GM23338 (cell line): ENCODE measurements around the gene DCLK1. TPM values are rescaled to one million over a fixed set of nuclear protein-coding genes. Genes with fewer than 3 reads are reported as not detected.

Experiments used
- ATAC-seq: fragments of 200-7000 bp; cut with Tn5 transposase; 3 replicates; pipeline ENCODE4 v1.9.1; 2020
- DNase-seq: peaks from one replicate; pipeline ENCODE4 v3.0.0-alpha.2; 2015; ENCODE audit warnings: low spot score
- H2AFZ ChIP-seq: fragments of 200-600 bp; sonication (generic); 2 replicates; pipeline ENCODE4 v1.8.0; 2016; ENCODE audit warnings: antibody characterized with exemption, mild to moderate bottlenecking, moderate library complexity
- H3F3A ChIP-seq: fragments of 200-600 bp; sonication (generic); replicated peaks from 2 replicates; pipeline ENCODE4 v1.8.0; 2017; ENCODE audit warnings: antibody characterized with exemption, mixed run types, low read depth
- H3K27ac ChIP-seq: fragments of 200-600 bp; sonication (generic); 2 replicates; pipeline ENCODE4 v1.6.1; 2016; ENCODE audit warnings: low read depth
- H3K27me3 ChIP-seq: fragments of 200-600 bp; sonication (generic); 2 replicates; pipeline ENCODE4 v1.8.0; 2016; ENCODE audit warnings: mild to moderate bottlenecking, mixed run types, moderate library complexity; ENCODE audit not compliant: insufficient read depth
- H3K36me3 ChIP-seq: fragments of 200-600 bp; sonication (generic); 2 replicates; pipeline ENCODE4 v1.8.0; 2016; ENCODE audit warnings: mild to moderate bottlenecking; ENCODE audit not compliant: insufficient read depth
- H3K4me1 ChIP-seq: fragments of 200-600 bp; sonication (generic); 2 replicates; pipeline ENCODE4 v1.8.0; 2016; ENCODE audit warnings: mild to moderate bottlenecking, moderate library complexity; ENCODE audit not compliant: insufficient read depth
- H3K4me2 ChIP-seq: fragments of 200-600 bp; sonication (generic); 2 replicates; pipeline ENCODE4 v1.7.1; 2017; ENCODE audit warnings: mixed run types
- H3K4me3 ChIP-seq: fragments of 200-600 bp; sonication (generic); 2 replicates; pipeline ENCODE4 v1.6.1; 2016; ENCODE audit warnings: mixed run types
- H3K79me2 ChIP-seq: fragments of 200-600 bp; sonication (generic); replicated peaks from 2 replicates; pipeline ENCODE4 v1.8.0; 2017; ENCODE audit warnings: mild to moderate bottlenecking; ENCODE audit not compliant: insufficient read depth
- H3K9me2 ChIP-seq: fragments of 200-600 bp; sonication (generic); 2 replicates; pipeline ENCODE4 v1.8.0; 2017; ENCODE audit not compliant: insufficient read depth
- H4K20me1 ChIP-seq: fragments of 200-600 bp; sonication (generic); replicated peaks from 2 replicates; pipeline ENCODE4 v1.8.0; 2017; ENCODE audit warnings: mild to moderate bottlenecking; ENCODE audit not compliant: insufficient read depth
- H3K27ac Mint-ChIP-seq: 2 replicates; pipeline ENCODE4 v1.8.0; 2020; ENCODE audit warnings: inconsistent platforms, mild to moderate bottlenecking, moderate library complexity, mixed read lengths
- H3K27me3 Mint-ChIP-seq: 3 replicates; pipeline ENCODE4 v1.8.0; 2022; ENCODE audit warnings: low read depth, mild to moderate bottlenecking, moderate library complexity, mixed read lengths, inconsistent platforms; ENCODE audit not compliant: insufficient read depth, poor library complexity
- H3K36me3 Mint-ChIP-seq: 3 replicates; pipeline ENCODE4 v1.8.0; 2021; ENCODE audit warnings: low read depth, mild to moderate bottlenecking, inconsistent platforms, moderate library complexity, mixed read lengths
- H3K4me1 Mint-ChIP-seq: 3 replicates; pipeline ENCODE4 v1.8.0; 2020; ENCODE audit warnings: mild to moderate bottlenecking, inconsistent platforms, mixed read lengths
- H3K4me3 Mint-ChIP-seq: 3 replicates; pipeline ENCODE4 v1.8.0; 2021; ENCODE audit warnings: moderate library complexity, mild to moderate bottlenecking, inconsistent platforms, mixed read lengths
- H3K9me3 Mint-ChIP-seq: 3 replicates; pipeline ENCODE4 v1.8.0; 2020; ENCODE audit warnings: moderate library complexity, mild to moderate bottlenecking, inconsistent platforms, mixed read lengths
- CREB1 ChIP-seq: fragments of 250-450 bp; sonication (Bioruptor Pico); IDR thresholded peaks from 2 replicates; pipeline ENCODE4 v1.5.0; 2020; ENCODE audit warnings: low read depth, mild to moderate bottlenecking, moderate library complexity
- EZH2 ChIP-seq: fragments of 200-600 bp; sonication (generic); IDR thresholded peaks from one replicate; pipeline ENCODE4 v1.8.0; 2017; ENCODE audit warnings: antibody characterized with exemption, mild to moderate bottlenecking, low read depth; ENCODE audit not compliant: unreplicated experiment
- EZH2phosphoT487 ChIP-seq: fragments of 200-600 bp; sonication (generic); IDR thresholded peaks from one replicate; pipeline ENCODE4 v1.8.1; 2018; ENCODE audit warnings: antibody characterized with exemption; ENCODE audit not compliant: unreplicated experiment
- POLR2AphosphoS5 ChIP-seq: IDR thresholded peaks from 2 replicates; pipeline ENCODE4 v1.6.1; 2016; ENCODE audit warnings: antibody characterized with exemption, low read depth
- REST ChIP-seq: IDR thresholded peaks from one replicate; pipeline ENCODE4 v1.6.1; 2018; ENCODE audit warnings: antibody characterized with exemption; ENCODE audit not compliant: unreplicated experiment
- STAT1 ChIP-seq: IDR thresholded peaks from one replicate; pipeline ENCODE4 v1.6.1; 2016; ENCODE audit warnings: antibody characterized with exemption; ENCODE audit not compliant: unreplicated experiment
- ZNF114 ChIP-seq: fragments of 250-450 bp; sonication (Bioruptor Pico); IDR thresholded peaks from 2 replicates; pipeline ENCODE4 v1.5.0; 2020; ENCODE audit warnings: mild to moderate bottlenecking, moderate library complexity
- ZNF331 ChIP-seq: fragments of 250-450 bp; sonication (Bioruptor Pico); IDR thresholded peaks from 2 replicates; pipeline ENCODE4 v1.5.0; 2020; ENCODE audit warnings: low read depth, mild to moderate bottlenecking, moderate library complexity
- ZNF462 ChIP-seq: fragments of 250-450 bp; sonication (Bioruptor Pico); IDR thresholded peaks from 2 replicates; pipeline ENCODE4 v1.5.0; 2020; ENCODE audit warnings: mild to moderate bottlenecking, moderate library complexity
- polyA plus RNA-seq: library from polyadenylated mRNA; unstranded; fragments of >200 nt; fragmentation: Nextera tagmentation; extraction: Ambion mirVana; gene quantifications from 2 replicates; pipeline ENCODE4 v1.2.1, GENCODE V29; 2016
- total RNA-seq: library from RNA; depleted of rRNA; stranded (reverse); fragments of >200 nt; shearing (Covaris generic); gene quantifications from 2 replicates; pipeline ENCODE4 v1.2.3, GENCODE V29; 2014

DCLK1 gene
- total and polyA plus RNA-seq, 2 experiments from 2014 or later: 13.1 to 57.7 TPM

DNA sequence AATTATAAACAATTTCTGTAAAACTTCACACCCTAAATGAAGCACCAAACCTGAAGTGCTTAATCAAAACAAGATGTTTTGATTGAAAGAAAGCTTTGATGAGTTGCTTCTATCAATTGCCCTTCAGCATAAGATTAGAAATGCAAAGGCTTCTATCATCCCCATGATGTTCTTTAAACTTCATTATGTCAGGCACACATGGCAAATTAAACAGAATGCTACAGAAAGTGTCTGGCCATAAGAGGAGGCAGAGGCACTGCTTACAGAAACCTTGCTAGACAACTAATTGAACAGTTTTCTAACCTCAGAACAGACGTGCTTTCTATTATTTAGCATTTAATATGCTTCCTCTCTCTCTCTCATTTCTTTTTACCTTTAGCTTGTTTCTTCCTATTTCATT lies 228.1 kb downstream of the DCLK1 start:
- H3K4me1 Mint-ChIP-seq: peaks cover 12% of the 10 kb centered on the region
- Histone ChIP-seq H2AFZ (no peak overlapping the region), H3F3A (no peaks in the 10 kb centered on the region), H3K9me2 (peaks cover 9% of the 10 kb centered on the region; the same call in 1 of the 2 replicates), H3K4me2 (no peak overlapping the region), H3K79me2 (no peaks in the 10 kb centered on the region), H3K27me3 (no peaks in the 10 kb centered on the region), H3K27ac (no peak overlapping the region), H4K20me1 (no peaks in the 10 kb centered on the region), H3K4me3 (no peak overlapping the region), H3K36me3 (no peaks in the 10 kb centered on the region), H3K4me1 (peaks cover 18% of the 10 kb centered on the region)
- no peak overlapping the region for H3K27ac Mint-ChIP-seq
- no peaks in the 10 kb centered on the region for H3K9me3 Mint-ChIP-seq
- H3K27me3 Mint-ChIP-seq: peaks cover 12% of the 10 kb centered on the region
- H3K36me3 Mint-ChIP-seq: no peaks in the 10 kb centered on the region
- TF ChIP-seq STAT1: no peak
- no peak for TF ChIP-seq REST
- ATAC-seq: no peak
- H3K4me3 Mint-ChIP-seq: no peak overlapping the region
- no peak for DNase-seq

DNA sequence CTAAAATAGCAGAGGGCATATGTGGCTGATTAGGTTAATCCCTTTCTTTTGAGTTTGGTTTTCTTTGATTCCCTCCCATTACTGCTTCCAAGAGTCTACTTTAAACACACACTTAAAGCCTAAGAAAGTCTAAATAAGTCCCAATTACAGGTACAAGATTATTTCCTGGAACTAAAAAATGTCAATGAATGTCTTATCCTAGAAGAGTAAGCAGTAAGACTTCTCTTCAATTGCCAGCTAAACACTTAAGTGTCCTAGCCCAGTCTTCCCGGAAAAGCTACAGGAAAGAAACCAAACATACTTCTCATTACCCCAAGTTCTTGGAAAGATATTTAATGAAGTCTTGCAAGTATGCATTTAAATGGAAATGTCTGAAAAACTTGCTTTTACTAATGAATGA lies 233.1 kb downstream of the DCLK1 start:
- Histone ChIP-seq H3K4me2 (no peak overlapping the region), H3F3A (no peaks in the 10 kb centered on the region), H3K79me2 (no peaks in the 10 kb centered on the region), H4K20me1 (no peaks in the 10 kb centered on the region), H3K4me3 (no peak overlapping the region), H3K27ac (no peak overlapping the region), H3K4me1 (peaks cover 10% of the 10 kb centered on the region), H2AFZ (no peak overlapping the region), H3K36me3 (no peaks in the 10 kb centered on the region), H3K27me3 (no peaks in the 10 kb centered on the region), H3K9me2 (peaks cover 6% of the 10 kb centered on the region; the same call in 1 of the 2 replicates)
- peaks cover 5% of the 10 kb centered on the region; the same call in 1 of the 3 replicates for H3K4me1 Mint-ChIP-seq
- H3K27ac Mint-ChIP-seq: no peak overlapping the region
- peaks cover 8% of the 10 kb centered on the region for H3K27me3 Mint-ChIP-seq
- H3K36me3 Mint-ChIP-seq: no peaks in the 10 kb centered on the region
- ATAC-seq (no peak), DNase-seq (no peak)
- no peak overlapping the region for H3K4me3 Mint-ChIP-seq
- no peaks in the 10 kb centered on the region for H3K9me3 Mint-ChIP-seq
- no peak for TF ChIP-seq ZNF114 (CRISPR knock-in tag)
- TF ChIP-seq ZNF462: no peak
- no peak for TF ChIP-seq CREB1 (CRISPR knock-in tag)
- no peak for TF ChIP-seq REST
- no peak for TF ChIP-seq POLR2AphosphoS5
- TF ChIP-seq ZNF331 (CRISPR knock-in tag): no peak
- TF ChIP-seq EZH2: no peak
- TF ChIP-seq EZH2phosphoT487: no peak
